ENCODE data around the gene FRAT2.

Gene FRAT2

GRCh38 chr10:97323501-97323900 is 11.0 kb downstream of the FRAT2 start:
- DNase-seq, result no peak

GRCh38 chr10:97321804-97322190 is 12.7 kb downstream of the FRAT2 start:
- DNase-seq, result no peak

DNA sequence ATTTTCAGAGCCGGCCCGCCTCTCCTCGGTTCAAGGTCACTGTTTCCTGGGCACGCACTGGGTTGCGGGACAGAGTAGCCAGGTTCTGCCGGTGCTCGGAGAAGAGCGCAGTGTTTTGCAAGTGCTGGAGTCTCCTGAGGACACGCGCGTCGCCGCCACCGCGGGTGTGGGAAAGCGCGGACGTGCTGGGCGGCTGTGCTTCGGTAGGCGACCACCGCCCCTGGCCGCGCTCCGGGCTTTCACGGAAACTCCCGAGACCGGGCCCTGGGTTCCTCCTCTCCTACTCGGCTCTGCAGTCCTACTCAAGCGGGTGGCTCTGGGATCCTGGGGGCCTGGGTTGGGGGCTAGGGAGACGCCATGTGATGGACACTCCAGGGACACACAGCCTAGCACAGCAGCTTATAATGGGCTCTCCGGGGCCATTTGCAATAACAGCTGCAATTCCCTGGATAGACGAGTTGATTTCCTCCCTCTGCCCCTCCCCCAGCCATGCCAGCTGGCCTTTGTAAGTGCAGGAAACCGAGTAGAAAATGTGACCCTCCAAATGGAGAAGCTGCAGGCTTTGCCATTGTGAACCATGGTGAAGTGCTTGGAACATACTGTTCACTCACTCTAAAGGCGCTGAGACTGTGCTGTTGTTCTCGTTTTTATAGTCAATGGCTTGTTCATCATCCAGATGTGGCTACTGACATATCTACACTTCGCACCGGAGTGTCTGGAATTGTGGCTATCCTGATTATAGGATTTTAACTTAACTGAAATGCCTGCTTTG is 13.3 kb downstream of the FRAT2 start:
- peak; percentile 58 for DNase-seq

- DNase-seq, result no peak
Measured at GRCh38 chr10:97320480-97321031, 14.0 kb downstream of the FRAT2 start.

DNA sequence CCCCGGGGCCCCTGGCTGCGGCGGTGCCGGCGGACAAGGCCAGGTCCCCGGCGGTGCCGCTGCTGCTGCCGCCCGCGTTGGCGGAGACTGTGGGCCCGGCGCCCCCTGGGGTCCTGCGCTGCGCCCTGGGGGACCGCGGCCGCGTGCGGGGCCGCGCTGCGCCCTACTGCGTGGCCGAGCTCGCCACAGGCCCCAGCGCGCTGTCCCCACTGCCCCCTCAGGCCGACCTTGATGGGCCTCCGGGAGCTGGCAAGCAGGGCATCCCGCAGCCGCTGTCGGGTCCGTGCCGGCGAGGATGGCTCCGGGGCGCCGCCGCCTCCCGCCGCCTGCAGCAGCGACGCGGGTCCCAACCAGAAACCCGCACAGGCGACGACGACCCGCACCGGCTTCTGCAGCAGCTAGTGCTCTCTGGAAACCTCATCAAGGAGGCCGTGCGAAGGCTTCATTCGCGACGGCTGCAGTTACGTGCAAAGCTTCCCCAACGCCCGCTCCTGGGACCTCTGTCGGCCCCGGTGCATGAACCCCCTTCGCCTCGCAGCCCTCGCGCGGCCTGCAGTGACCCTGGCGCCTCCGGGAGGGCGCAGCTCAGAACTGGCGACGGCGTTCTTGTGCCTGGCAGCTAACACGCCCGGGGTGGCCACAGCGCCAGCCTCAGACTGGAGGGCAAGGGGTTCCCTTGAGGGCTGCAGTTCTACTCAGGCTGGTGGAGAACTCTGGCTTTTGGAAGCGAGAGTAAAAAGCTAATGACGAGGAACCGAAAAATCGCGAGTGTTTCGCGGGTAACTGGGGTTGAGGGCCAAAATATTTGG is 14.7 kb downstream of the FRAT2 start:
- peak; percentile 82 for DNase-seq

DNA sequence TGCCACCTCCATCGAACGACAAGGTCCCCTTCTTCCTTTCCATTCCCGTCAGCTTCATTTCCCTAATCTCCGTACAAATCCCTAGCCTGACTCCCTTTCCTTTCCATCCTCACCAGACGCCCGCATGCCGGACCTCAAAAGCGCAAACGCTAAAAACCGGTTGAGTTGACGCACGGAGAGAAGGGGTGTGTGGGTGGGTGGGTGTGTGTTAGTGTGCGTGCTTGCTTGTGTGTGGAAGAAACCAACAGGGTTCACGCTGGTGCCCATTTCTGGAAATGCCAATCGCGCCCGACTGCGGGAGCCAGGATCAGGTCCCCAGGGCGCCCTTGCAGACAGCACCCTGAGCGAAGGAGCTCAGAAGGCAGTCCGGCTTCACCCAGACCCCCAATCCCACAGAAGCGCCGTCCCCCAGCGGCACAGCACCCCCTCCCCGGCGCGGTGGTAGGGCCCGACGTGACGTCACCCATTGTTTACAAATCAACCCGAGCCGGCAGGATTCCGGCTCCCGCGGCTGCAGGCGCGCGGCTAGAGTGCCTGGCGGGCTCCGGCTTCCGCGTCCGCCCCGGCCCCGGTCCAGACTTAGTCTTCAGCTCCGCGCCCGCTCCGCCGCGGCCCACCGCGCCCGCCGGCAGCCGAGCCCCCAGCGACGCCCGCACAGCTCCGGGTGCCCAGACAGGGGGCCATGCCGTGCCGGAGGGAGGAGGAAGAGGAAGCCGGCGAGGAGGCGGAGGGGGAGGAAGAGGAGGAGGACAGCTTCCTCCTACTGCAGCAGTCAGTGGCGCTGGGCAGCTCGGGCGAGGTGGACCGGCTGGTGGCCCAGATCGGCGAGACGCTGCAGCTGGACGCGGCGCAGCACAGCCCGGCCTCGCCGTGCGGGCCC is 15.5 kb downstream of the FRAT2 start, which contains the start of gene FRAT1:
Gene FRAT1, plus strand, starts transcription at position 500 of the 880 bp plus-strand sequence. Its CDS starts 183 bp downstream, at position 683.
- peak; percentile 95 for DNase-seq

DNA sequence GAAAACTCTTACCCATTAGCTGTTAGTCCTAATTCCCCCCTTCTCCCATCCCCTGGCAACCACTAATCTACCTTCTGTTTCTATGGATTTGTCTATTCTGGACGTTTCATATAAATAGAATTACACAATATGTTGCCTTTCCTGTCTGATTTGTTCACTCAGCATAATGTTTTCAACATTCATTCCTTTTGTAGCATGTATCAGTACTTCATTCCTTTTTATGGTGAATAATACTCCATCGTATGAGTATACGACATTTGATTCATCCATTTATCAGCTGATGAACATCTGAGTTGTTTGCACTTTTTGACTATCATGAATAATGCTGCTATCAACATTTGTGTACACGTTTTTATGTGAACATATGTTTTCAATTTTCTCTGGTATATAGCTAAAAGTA is 19.9 kb downstream of the FRAT2 start:
- no peak for DNase-seq

DNA sequence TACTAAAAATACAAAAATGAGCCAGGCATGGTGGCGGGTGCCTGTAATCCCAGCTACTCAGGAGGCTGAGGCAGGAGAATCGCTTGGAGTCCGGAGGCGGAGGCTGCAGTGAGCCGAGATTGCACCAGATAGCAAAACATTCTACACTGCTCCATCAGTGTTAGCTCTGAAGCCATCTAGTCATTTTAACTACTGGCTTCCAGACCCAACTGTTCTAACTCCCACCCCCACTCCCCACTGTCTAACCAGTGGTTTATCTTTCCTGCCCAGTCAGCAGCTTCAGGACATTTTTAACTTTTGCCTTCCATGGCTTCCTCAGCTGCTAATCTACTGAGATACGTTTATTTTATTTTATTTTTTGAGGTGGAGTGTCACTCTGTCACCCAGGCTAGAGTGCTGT is 21.6 kb downstream of the FRAT2 start:
- DNase-seq, result no peak

DNA sequence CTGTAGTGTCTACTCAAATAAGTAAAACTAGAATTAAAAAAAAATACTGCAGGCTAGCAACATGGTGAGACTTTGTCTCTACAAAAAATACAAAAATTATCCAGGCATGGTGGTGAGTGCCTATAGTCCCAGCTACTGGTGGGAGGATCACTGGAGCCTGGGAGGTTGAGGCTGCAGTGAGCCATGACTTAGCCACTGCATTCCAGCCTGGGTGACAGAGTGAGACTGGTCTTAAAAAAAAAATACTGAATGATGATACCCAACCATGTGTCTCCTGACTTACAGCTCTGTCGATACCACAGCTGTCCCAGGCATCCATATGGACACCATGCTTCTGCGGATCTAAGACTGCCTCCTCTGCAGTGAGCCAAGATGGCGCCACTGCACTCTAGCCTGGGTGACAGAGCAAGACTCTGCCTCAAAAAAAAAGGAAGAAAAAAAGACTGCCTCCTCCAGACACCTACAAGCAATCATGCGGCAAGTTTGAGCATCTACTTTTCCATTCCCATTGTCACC is 23.4 kb downstream of the FRAT2 start:
- DNase-seq, result no peak

- no peak for DNase-seq
Measured at GRCh38 chr10:97307866-97308780, 26.4 kb downstream of the FRAT2 start.

DNA sequence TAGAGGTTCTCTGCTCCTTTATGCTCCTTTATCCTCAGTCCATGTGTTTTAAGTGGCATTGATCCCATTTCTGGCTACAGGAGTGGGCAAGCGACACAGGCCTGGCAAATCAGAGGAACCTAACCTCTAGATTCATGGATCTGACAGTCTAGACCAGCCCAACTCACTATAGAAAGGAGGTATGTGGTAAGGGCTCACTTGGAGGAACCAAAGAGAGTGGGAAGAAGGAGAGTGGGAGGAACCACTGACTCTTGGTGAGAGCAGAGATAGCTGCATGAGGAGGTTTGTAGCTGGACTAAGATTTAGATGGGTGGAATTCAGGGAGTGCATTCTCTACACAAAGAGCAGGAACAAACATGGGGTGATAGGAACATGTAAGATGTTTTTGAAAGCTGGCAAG is 27.1 kb downstream of the FRAT2 start:
- no peak for DNase-seq

GRCh38 chr10:97302088-97302791 is 32.3 kb downstream of the FRAT2 start:
- DNase-seq, result no peak

- no peak for DNase-seq
Measured at GRCh38 chr10:97300980-97301379, 33.5 kb downstream of the FRAT2 start.

GRCh38 chr10:97298223-97298571 is 36.3 kb downstream of the FRAT2 start:
- DNase-seq, result no peak

- no peak for DNase-seq
Measured at GRCh38 chr10:97297556-97298222, 36.8 kb downstream of the FRAT2 start.

DNA sequence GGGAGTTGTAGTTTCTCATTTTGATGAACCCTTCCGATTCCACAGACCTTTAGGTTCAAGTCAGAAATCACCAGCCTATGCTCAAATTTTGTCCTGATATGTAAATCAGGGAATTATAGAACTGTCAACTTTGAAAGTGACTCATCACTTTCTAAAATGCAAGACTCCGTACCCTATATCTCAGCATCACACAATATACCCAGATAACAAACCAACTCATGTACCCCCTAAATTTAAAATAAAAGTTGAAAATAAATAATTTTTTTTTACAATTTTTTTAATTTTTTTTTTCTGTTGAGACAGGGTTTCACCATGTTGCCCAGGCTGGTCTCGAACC is 41.7 kb downstream of the FRAT2 start:
- no peak for DNase-seq

GRCh38 chr10:97292097-97292861 is 42.2 kb downstream of the FRAT2 start, which contains the start of gene ARHGAP19:
Gene ARHGAP19, minus strand, starts transcription at chr10:97292637. Its CDS starts 10 bp downstream, at chr10:97292627.
- peak; percentile 99 for DNase-seq

DNA sequence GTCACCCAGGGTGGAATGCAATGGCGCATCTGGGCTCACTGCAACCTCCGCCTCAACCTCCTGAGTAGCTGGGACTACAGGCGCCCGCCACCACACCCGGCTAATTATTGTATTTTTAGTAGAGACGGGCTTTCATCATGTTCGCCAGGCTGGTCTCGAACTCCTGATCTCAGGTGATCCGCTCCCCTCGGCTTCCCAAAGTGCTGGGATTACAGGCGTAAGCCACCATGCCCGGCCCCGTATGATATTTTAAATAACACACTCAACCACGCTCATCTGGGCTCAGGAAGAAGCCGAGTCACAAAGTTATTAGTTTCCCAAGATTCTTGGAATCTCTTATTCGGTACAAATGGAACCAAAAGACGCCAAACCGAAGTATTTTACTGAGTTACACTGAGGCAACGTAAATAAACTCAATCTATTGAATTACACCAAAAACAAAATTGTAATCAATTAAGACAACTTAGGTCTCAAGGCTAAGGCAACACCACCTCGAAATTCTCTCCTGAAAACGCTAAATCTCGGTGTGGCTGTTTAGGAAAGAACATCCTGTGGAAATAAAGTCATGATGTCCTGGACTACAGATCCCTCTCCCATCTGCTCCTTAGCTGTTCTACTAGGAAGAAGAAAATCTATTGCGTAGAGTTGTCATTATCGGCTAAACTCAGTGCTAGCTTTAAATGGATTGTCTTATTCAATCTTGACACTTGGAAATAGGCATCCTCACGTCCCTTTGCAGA is 43.0 kb downstream of the FRAT2 start:
- DNase-seq, result no peak

All from islet precursor cell (in vitro differentiated cells).